ENCODE data around the gene CDR2. TPM values are rescaled to one million over a fixed set of nuclear protein-coding genes. Genes with fewer than 3 reads are reported as not detected.

Gene CDR2
- total RNA-seq, 1 experiment from 2014 or later: 23.9 TPM

- no TSS peak for BruUV-seq (replicated peaks)
- no peaks in the 10 kb centered on the region for H3K4me1 Mint-ChIP-seq (ENCODE audit: insufficient read depth, unreplicated experiment)
- no peak overlapping the region for H3K27ac Mint-ChIP-seq (ENCODE audit: low read depth, unreplicated experiment)
- intact Hi-C loops (cut with micrococcal nuclease): no loop called here
- no peaks in the 10 kb centered on the region for H3K27me3 Mint-ChIP-seq (ENCODE audit: insufficient read depth, unreplicated experiment)
- no peak for DNase-seq (ENCODE audit: unreplicated experiment)
- TF ChIP-seq, protein P1, sequence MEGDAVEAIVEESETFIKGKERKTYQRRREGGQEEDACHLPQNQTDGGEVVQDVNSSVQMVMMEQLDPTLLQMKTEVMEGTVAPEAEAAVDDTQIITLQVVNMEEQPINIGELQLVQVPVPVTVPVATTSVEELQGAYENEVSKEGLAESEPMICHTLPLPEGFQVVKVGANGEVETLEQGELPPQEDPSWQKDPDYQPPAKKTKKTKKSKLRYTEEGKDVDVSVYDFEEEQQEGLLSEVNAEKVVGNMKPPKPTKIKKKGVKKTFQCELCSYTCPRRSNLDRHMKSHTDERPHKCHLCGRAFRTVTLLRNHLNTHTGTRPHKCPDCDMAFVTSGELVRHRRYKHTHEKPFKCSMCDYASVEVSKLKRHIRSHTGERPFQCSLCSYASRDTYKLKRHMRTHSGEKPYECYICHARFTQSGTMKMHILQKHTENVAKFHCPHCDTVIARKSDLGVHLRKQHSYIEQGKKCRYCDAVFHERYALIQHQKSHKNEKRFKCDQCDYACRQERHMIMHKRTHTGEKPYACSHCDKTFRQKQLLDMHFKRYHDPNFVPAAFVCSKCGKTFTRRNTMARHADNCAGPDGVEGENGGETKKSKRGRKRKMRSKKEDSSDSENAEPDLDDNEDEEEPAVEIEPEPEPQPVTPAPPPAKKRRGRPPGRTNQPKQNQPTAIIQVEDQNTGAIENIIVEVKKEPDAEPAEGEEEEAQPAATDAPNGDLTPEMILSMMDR (IDR thresholded peaks at IDR 0.05; ENCODE audit: unreplicated experiment): no peak
- H3K36me3 Mint-ChIP-seq (ENCODE audit: insufficient read depth, unreplicated experiment): peaks cover 86% of the 10 kb centered on the region
- no peak overlapping the region for H3K4me3 Mint-ChIP-seq (ENCODE audit: unreplicated experiment)
- POLR2A ChIA-PET: interaction anchor here (0.6 kb wide), 1 partner anchor 1128 kb away, joined by 4 read pairs; no protein-coding TSS in a partner anchor
- H3K9me3 Mint-ChIP-seq (ENCODE audit: unreplicated experiment): no peaks in the 10 kb centered on the region
- CTCF ChIA-PET: no interaction called here
These were observed 58.4 kb downstream of the CDR2 start for GRCh38 chr16:22315979-22316378.

- H3K4me3 Mint-ChIP-seq (ENCODE audit: unreplicated experiment): no peak overlapping the region
- no peaks in the 10 kb centered on the region for H3K27me3 Mint-ChIP-seq (ENCODE audit: insufficient read depth, unreplicated experiment)
- H3K4me1 Mint-ChIP-seq (ENCODE audit: insufficient read depth, unreplicated experiment): no peaks in the 10 kb centered on the region
- ChIA-PET POLR2A (interaction anchor here (0.5 to 0.6 kb wide), 3 partner anchors 22 to 1127 kb away, joined by 3 to 4 read pairs (median 4); no protein-coding TSS in a partner anchor), CTCF (interaction anchor here (0.7 kb wide), 1 partner anchor 12 kb away, joined by 3 read pairs; no protein-coding TSS in a partner anchor)
- no TSS peak for BruUV-seq (replicated peaks)
- no peaks in the 10 kb centered on the region for H3K9me3 Mint-ChIP-seq (ENCODE audit: unreplicated experiment)
- peaks cover 78% of the 10 kb centered on the region for H3K36me3 Mint-ChIP-seq (ENCODE audit: insufficient read depth, unreplicated experiment)
- TF ChIP-seq, protein P1 (IDR thresholded peaks at IDR 0.05; ENCODE audit: unreplicated experiment): no peak
- no peak overlapping the region for H3K27ac Mint-ChIP-seq (ENCODE audit: low read depth, unreplicated experiment)
- intact Hi-C loops (cut with micrococcal nuclease): no loop called here
- no peak for DNase-seq (ENCODE audit: unreplicated experiment)
These were observed 59.5 kb downstream of the CDR2 start for GRCh38 chr16:22314661-22315626.

GRCh38 chr16:22313876-22314470 is 60.4 kb downstream of the CDR2 start:
- Mint-ChIP-seq H3K9me3 (ENCODE audit: unreplicated experiment) (no peaks in the 10 kb centered on the region), H3K4me1 (ENCODE audit: insufficient read depth, unreplicated experiment) (no peaks in the 10 kb centered on the region), H3K36me3 (ENCODE audit: insufficient read depth, unreplicated experiment) (peaks cover 82% of the 10 kb centered on the region), H3K4me3 (ENCODE audit: unreplicated experiment) (no peak overlapping the region), H3K27me3 (ENCODE audit: insufficient read depth, unreplicated experiment) (no peaks in the 10 kb centered on the region), H3K27ac (ENCODE audit: low read depth, unreplicated experiment) (no peak overlapping the region)
- BruUV-seq (replicated peaks): no TSS peak
- POLR2A ChIA-PET: interaction anchor here (0.5 kb wide), 1 partner anchor 25 kb away, joined by 4 read pairs; no protein-coding TSS in a partner anchor
- TF ChIP-seq, protein P1 (IDR thresholded peaks at IDR 0.05; ENCODE audit: unreplicated experiment): no peak
- CTCF ChIA-PET: interaction anchor here (5.3 kb wide), 1 partner anchor 13 kb away, joined by 43 read pairs; no protein-coding TSS in a partner anchor
- intact Hi-C loops (cut with micrococcal nuclease): no loop called here
- DNase-seq (ENCODE audit: unreplicated experiment): no peak

Data from MCF 10A (cell line).